Measurements from ENCODE around the gene APMAP.

DNA sequence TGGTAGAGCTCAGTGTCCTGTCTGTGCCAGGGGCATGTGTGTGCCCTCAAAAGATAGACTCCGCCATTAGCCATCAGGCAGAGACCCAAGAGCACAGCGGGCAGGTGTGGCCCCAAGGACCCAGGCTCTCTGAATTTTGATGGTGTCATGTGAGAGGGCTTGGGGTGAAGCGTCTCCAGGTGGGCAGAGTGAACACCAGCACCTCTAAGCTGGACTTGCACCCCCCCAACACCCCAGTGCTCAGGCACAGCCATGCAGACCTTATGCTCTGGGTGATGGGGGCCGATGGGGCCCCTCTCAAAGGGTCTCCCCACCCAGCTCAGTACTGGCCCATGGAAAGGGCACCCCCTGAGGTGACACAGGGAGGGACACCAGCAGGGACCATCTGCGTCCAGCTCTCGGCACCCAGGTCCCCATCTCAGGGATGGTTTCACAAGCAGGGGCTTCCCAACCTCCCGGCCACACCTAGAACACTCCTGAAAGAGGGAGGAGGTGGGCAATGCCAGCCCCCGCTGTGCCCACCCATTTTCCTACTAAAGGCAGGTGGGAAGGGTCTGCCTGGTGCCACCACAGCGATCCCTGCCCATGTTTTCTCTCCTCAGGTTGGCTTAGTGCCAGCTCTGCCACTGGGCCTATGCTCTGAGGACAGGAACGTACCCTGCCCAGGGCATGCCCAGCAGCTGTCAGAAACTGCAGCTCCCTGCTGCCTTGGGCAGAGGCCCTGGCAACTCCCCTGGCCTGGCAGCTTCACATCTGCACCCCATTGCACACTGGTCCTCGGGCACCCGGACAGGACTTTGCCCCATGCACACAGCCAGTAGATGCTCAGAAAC lies 40.0 kb downstream of the APMAP start:
- TF ChIP-seq, protein P1, sequence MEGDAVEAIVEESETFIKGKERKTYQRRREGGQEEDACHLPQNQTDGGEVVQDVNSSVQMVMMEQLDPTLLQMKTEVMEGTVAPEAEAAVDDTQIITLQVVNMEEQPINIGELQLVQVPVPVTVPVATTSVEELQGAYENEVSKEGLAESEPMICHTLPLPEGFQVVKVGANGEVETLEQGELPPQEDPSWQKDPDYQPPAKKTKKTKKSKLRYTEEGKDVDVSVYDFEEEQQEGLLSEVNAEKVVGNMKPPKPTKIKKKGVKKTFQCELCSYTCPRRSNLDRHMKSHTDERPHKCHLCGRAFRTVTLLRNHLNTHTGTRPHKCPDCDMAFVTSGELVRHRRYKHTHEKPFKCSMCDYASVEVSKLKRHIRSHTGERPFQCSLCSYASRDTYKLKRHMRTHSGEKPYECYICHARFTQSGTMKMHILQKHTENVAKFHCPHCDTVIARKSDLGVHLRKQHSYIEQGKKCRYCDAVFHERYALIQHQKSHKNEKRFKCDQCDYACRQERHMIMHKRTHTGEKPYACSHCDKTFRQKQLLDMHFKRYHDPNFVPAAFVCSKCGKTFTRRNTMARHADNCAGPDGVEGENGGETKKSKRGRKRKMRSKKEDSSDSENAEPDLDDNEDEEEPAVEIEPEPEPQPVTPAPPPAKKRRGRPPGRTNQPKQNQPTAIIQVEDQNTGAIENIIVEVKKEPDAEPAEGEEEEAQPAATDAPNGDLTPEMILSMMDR (IDR thresholded peaks at IDR 0.05 in 8 of 11, conservative IDR thresholded peaks at IDR 0.05 in 3 of 11) = no peak
- TF ChIP-seq POLR2AphosphoS5 (IDR thresholded peaks at IDR 0.05) (peak in 2 of 3 donors; percentile 26 to 70), POLR2A (IDR thresholded peaks at IDR 0.05) (no peak)
